H1 (cell line): Measurements from ENCODE around the gene HDAC7. TPM values are rescaled to one million over a fixed set of nuclear protein-coding genes. Genes with fewer than 3 reads are reported as not detected.

ENCODE experiments used
- CTCF ChIA-PET: fragments of 300-600 bp; sonication (Branson Sonifier 250); formaldehyde crosslinking; loops from one replicate; lab custom pipeline; 2021; ENCODE audit not compliant: partially characterized antibody; lab: Charles Lee
- POLR2A ChIA-PET: fragments of 300-600 bp; sonication (Branson Sonifier 250); formaldehyde crosslinking; loops from one replicate; lab custom pipeline; 2021; ENCODE audit warnings: inconsistent platforms; ENCODE audit not compliant: partially characterized antibody; lab: Charles Lee
- DNase-seq, 2 experiments: peaks; one replicate each; pipeline versions ENCODE4 v3.0.0 to v3.0.0-alpha.2; 2010 to 2022; ENCODE audit warnings: low spot score in 2 of 2, low read depth in 1 of 2, mixed read lengths in 1 of 2
- FAIRE-seq: peaks from 2 replicates; lab custom pipeline; 2011; peaks lifted over from hg19 to GRCh38; lab: Jason Lieb, UNC
- H2AFZ ChIP-seq: 2 replicates; pipeline ENCODE4 v1.8.1; 2012; ENCODE audit warnings: low read length, inconsistent platforms
- H2AK5ac ChIP-seq: 2 replicates; pipeline ENCODE4 v1.6.1; 2013; ENCODE audit warnings: low read depth, low read length
- H2BK120ac ChIP-seq: replicated peaks from 2 replicates; pipeline ENCODE3; 2013; ENCODE audit warnings: low read depth, low read length, inconsistent platforms
- H2BK12ac ChIP-seq: 2 replicates; pipeline ENCODE4 v1.6.1; 2013; ENCODE audit warnings: low read depth, low read length
- H2BK15ac ChIP-seq: 2 replicates; pipeline ENCODE4 v1.6.1; 2013; ENCODE audit warnings: low read length
- H2BK20ac ChIP-seq: 2 replicates; pipeline ENCODE4 v1.6.1; 2013; ENCODE audit warnings: low read length
- H2BK5ac ChIP-seq: 2 replicates; pipeline ENCODE4 v1.6.1; 2013; ENCODE audit warnings: low read depth, low read length
- H3K14ac ChIP-seq: 2 replicates; pipeline ENCODE4 v1.6.1; 2013; ENCODE audit warnings: inconsistent platforms; ENCODE audit not compliant: insufficient read length
- H3K18ac ChIP-seq: 2 replicates; pipeline ENCODE4 v1.6.1; 2013; ENCODE audit warnings: low read length; ENCODE audit errors: extremely low read depth
- H3K23ac ChIP-seq: 2 replicates; pipeline ENCODE4 v1.6.1; 2013; ENCODE audit warnings: inconsistent platforms; ENCODE audit not compliant: insufficient read length
- H3K23me2 ChIP-seq: 2 replicates; pipeline ENCODE4 v1.6.1; 2013; ENCODE audit warnings: low read depth, low read length
- H3K27ac ChIP-seq: 2 replicates; pipeline ENCODE4 v1.6.1; 2011; ENCODE audit warnings: low read depth, low read length, inconsistent platforms
- H3K27me3 ChIP-seq, 4 experiments: replicated peaks in 1 of 4; 1 replicate in 1 of 4; 2 replicates in 3 of 4; pipeline versions ENCODE4 v1.6.1 to v1.8.1; 2011 to 2013; ENCODE audit warnings: low read length in 3 of 4, mild to moderate bottlenecking in 3 of 4, inconsistent platforms in 2 of 4, mixed read lengths in 2 of 4, moderate library complexity in 1 of 4; ENCODE audit not compliant: control insufficient read depth in 3 of 4, insufficient read depth in 3 of 4; ENCODE audit errors: extremely low read depth in 1 of 4
- H3K36me3 ChIP-seq, 4 experiments: 2 replicates each; pipeline versions ENCODE4 v1.6.1 to v1.8.1; 2011 to 2013; ENCODE audit warnings: mild to moderate bottlenecking in 4 of 4, low read length in 3 of 4, moderate library complexity in 2 of 4, control low read depth in 1 of 4, inconsistent platforms in 1 of 4; ENCODE audit not compliant: insufficient read depth in 4 of 4, control insufficient read depth in 2 of 4
- H3K4ac ChIP-seq: replicated peaks from 2 replicates; pipeline ENCODE3; 2013; ENCODE audit warnings: low read length, low read depth, mixed read lengths, inconsistent platforms; ENCODE audit not compliant: insufficient read length
- H3K4me1 ChIP-seq, 4 experiments: replicated peaks in 1 of 4; 1 replicate in 1 of 4; 2 replicates in 3 of 4; pipeline versions ENCODE4 v1.6.1 to v1.8.1; 2011 to 2013; ENCODE audit warnings: low read length in 3 of 4, inconsistent platforms in 2 of 4, mixed read lengths in 1 of 4; ENCODE audit not compliant: insufficient read depth in 4 of 4, control insufficient read depth in 3 of 4
- H3K4me2 ChIP-seq, 2 experiments: 2 replicates each; pipeline versions ENCODE4 v1.6.1 to v1.8.1; 2011 to 2013; ENCODE audit warnings: low read depth in 2 of 2, low read length in 2 of 2, control low read depth in 1 of 2, inconsistent platforms in 1 of 2, mild to moderate bottlenecking in 1 of 2; ENCODE audit not compliant: insufficient read depth in 1 of 2
- H3K4me3 ChIP-seq, 4 experiments: fragments of 200-600, 300-600 bp in 1 of 4; sonication (generic), shearing (Covaris generic), sonication (Bioruptor Twin) in 1 of 4; 2 replicates each; pipeline versions ENCODE4 v1.5.1 to v1.8.1; 2011 to 2016; ENCODE audit warnings: low read length in 4 of 4, low read depth in 3 of 4, control low read depth in 2 of 4, inconsistent platforms in 2 of 4, mild to moderate bottlenecking in 2 of 4, mixed read lengths in 1 of 4, moderate library complexity in 1 of 4; ENCODE audit not compliant: insufficient read depth in 2 of 4; ENCODE audit errors: extremely low read depth in 1 of 4
- H3K56ac ChIP-seq: replicated peaks from 2 replicates; pipeline ENCODE3; 2013; ENCODE audit warnings: low read depth, mild to moderate bottlenecking, mixed read lengths, low read length, inconsistent platforms; ENCODE audit not compliant: insufficient read length
- H3K79me1 ChIP-seq: 2 replicates; pipeline ENCODE4 v1.6.1; 2013; ENCODE audit warnings: low read depth, low read length, control low read depth
- H3K79me2 ChIP-seq, 2 experiments: 2 replicates each; pipeline versions ENCODE4 v1.6.1 to v1.8.1; 2012 to 2013; ENCODE audit warnings: low read length in 2 of 2, mild to moderate bottlenecking in 2 of 2, inconsistent platforms in 1 of 2; ENCODE audit not compliant: insufficient read depth in 2 of 2, control insufficient read depth in 1 of 2
- H3K9ac ChIP-seq, 4 experiments: replicated peaks in 1 of 4; 1 replicate in 1 of 4; 2 replicates in 3 of 4; pipeline versions ENCODE4 v1.6.1 to v1.8.1; 2011 to 2013; ENCODE audit warnings: low read depth in 3 of 4, low read length in 3 of 4, control low read depth in 2 of 4, mild to moderate bottlenecking in 2 of 4, moderate library complexity in 2 of 4, inconsistent platforms in 1 of 4; ENCODE audit errors: extremely low read depth in 1 of 4
- H3K9me3 ChIP-seq, 2 experiments: 2 replicates each; pipeline versions ENCODE4 v1.6.1 to v1.8.1; 2012 to 2013; ENCODE audit warnings: mild to moderate bottlenecking in 2 of 2, moderate library complexity in 2 of 2, control low read depth in 1 of 2, inconsistent platforms in 1 of 2, low read depth in 1 of 2, low read length in 1 of 2, mixed read lengths in 1 of 2; ENCODE audit not compliant: insufficient read depth in 2 of 2
- H4K20me1 ChIP-seq, 2 experiments: replicated peaks in 1 of 2; 2 replicates each; pipeline versions ENCODE3 to v1.8.1; 2011 to 2013; ENCODE audit warnings: inconsistent platforms in 2 of 2, low read length in 2 of 2, mild to moderate bottlenecking in 1 of 2; ENCODE audit not compliant: insufficient read depth in 2 of 2, control insufficient read depth in 1 of 2
- H4K5ac ChIP-seq: 2 replicates; pipeline ENCODE4 v1.6.1; 2013; ENCODE audit warnings: low read length, low read depth, mixed read lengths, inconsistent platforms; ENCODE audit not compliant: insufficient read length
- H4K8ac ChIP-seq: 2 replicates; pipeline ENCODE4 v1.8.0; 2013; ENCODE audit warnings: mild to moderate bottlenecking, moderate library complexity, low read length, inconsistent platforms; ENCODE audit not compliant: insufficient read depth; ENCODE audit errors: extremely low read depth
- H4K91ac ChIP-seq: replicated peaks from 2 replicates; pipeline ENCODE3; 2013; ENCODE audit warnings: low read length, mixed read lengths, inconsistent platforms; ENCODE audit not compliant: insufficient read length
- BRCA1 ChIP-seq: IDR thresholded peaks from 2 replicates; pipeline ENCODE4 v1.6.1; 2012; ENCODE audit warnings: low read depth, low read length, improper control_type of control experiment
- CHD1 ChIP-seq: IDR thresholded peaks from 2 replicates; pipeline ENCODE4 v1.6.1; 2012; ENCODE audit warnings: low read depth, low read length, improper control_type of control experiment
- CTBP2 ChIP-seq: IDR thresholded peaks from 2 replicates; pipeline ENCODE4 v1.7.0; 2011; ENCODE audit warnings: borderline replicate concordance, mild to moderate bottlenecking, moderate library complexity, mixed read lengths, low read length; ENCODE audit not compliant: insufficient read depth, insufficient read length
- EGR1 ChIP-seq: IDR thresholded peaks from 2 replicates; pipeline ENCODE4 v1.6.1; 2011; ENCODE audit warnings: low read depth, low read length, borderline replicate concordance
- KDM5A ChIP-seq: fragments of 200-600 bp; IDR thresholded peaks from 2 replicates; pipeline ENCODE4 v1.7.1; 2012; ENCODE audit warnings: mild to moderate bottlenecking, low read length, inconsistent platforms, mixed read lengths
- MAFK ChIP-seq: IDR thresholded peaks from 2 replicates; pipeline ENCODE4 v1.6.1; 2012; ENCODE audit warnings: low read depth, mild to moderate bottlenecking, improper control_type of control experiment, low read length
- NANOG ChIP-seq: IDR thresholded peaks from 2 replicates; pipeline ENCODE4 v1.6.1; 2011; ENCODE audit warnings: low read length, low read depth, mild to moderate bottlenecking, inconsistent platforms; ENCODE audit not compliant: insufficient read depth, poor library complexity, severe bottlenecking
- RAD21 ChIP-seq, 2 experiments: IDR thresholded peaks in 1 of 2; conservative IDR thresholded peaks in 1 of 2; 2 replicates each; pipeline ENCODE4 v1.6.1; 2011; ENCODE audit warnings: low read depth in 2 of 2, low read length in 2 of 2, improper control_type of control experiment in 1 of 2, inconsistent platforms in 1 of 2, mild to moderate bottlenecking in 1 of 2, moderate library complexity in 1 of 2
- RBBP5 ChIP-seq: IDR thresholded peaks from 2 replicates; pipeline ENCODE4 v1.7.1; 2012; ENCODE audit warnings: low read depth, mild to moderate bottlenecking, inconsistent platforms, low read length, moderate library complexity, borderline replicate concordance
- SUZ12 ChIP-seq: fragments of 200-600 bp; sonication (generic); IDR thresholded peaks from 2 replicates; pipeline ENCODE4 v1.6.1; 2012; ENCODE audit warnings: mild to moderate bottlenecking, inconsistent platforms, low read length, moderate library complexity, mixed read lengths
- TAF1 ChIP-seq: IDR thresholded peaks from 2 replicates; pipeline ENCODE4 v1.6.1; 2011; ENCODE audit warnings: mild to moderate bottlenecking, low read depth, low read length
- TAF7 ChIP-seq: optimal IDR thresholded peaks from 2 replicates; pipeline ENCODE3; 2011; ENCODE audit warnings: low read depth, mild to moderate bottlenecking, inconsistent platforms, low read length, moderate library complexity, borderline replicate concordance
- WGBS, 2 experiments: shearing (Covaris generic) in 1 of 2; methylation state at CpG; one replicate each; pipeline versions ENCODE4 v1.1.6 to v1.1.7; 2013 to 2015; ENCODE audit warnings: low lambda C conversion rate in 2 of 2, mixed read lengths in 2 of 2, inconsistent platforms in 1 of 2, low coverage in 1 of 2, missing lambda C conversion rate in 1 of 2; ENCODE audit not compliant: insufficient replicate concordance in 2 of 2, insufficient coverage in 1 of 2, insufficient read length in 1 of 2; ENCODE audit errors: extremely low coverage in 1 of 2, missing lambda C conversion rate in 1 of 2; 5-methylcytosine and 5-hydroxymethylcytosine counted together
- polyA plus RNA-seq, 7 experiments: library from polyadenylated mRNA; depleted of rRNA in 3 of 7; stranded (reverse) in 5 of 7; unstranded in 2 of 7; fragments of >200 nt in 5 of 7; fragments of 200-250 nt in 2 of 7; gene quantifications; 1 replicate in 5 of 7; 2 replicates in 1 of 7; 4 replicates in 1 of 7; pipeline versions ENCODE4 v1.2.1 to v1.2.3, GENCODE V29; 2011 to 2013; ENCODE audit warnings: missing spikeins in 2 of 7, mixed read lengths in 2 of 7
- total RNA-seq: library from RNA; stranded (reverse); fragmentation: NEBNext Ultra II Directional; extraction: Animal tissue kit (Norgen Biotek cat#: 25700); gene quantifications from 2 replicates; pipeline ENCODE4 v1.2.1, GENCODE V29; 2021
- TF ChIP-seq, protein P1 (sequence below): IDR thresholded peaks from 2 replicates; pipeline ENCODE4 v1.6.1; 2012; ENCODE audit warnings: inconsistent platforms

The HDAC7 gene
- total and polyA plus RNA-seq, 2 of the 8 experiments (the other 6 are each of a cell fraction or from before 2014, with no cell fraction given), result 25.5 to 84.9 TPM

DNA sequence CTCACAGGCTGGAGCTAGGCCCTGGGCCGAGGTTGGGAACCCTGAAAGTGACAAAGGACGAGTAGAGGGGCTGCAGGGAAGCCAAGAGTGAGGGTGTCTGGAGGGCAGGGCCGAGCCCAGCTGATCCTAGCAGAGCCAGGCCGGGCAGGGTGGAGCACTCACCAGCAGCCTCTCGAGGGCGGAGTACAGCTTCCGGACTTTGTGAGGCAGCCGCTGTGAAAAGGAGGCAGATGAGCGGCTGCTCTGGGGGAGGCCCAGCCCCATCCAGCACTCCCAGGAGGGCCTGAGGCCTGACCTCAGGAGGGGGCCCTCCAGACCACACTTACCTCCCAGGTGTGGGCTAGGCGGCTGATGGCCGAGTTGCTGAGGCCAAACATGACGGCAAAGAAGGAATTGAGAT is 79.7 kb downstream of the HDAC7 start:
- WGBS, 2 experiments, result 78% methylated on average over 12 of the region's 12 CpGs; no CpG with 5 or more reads in 1 of the 2 experiments
- H2BK5ac ChIP-seq, result no peak overlapping the region
- H3K4me3 ChIP-seq, result no peak overlapping the region
- H2AK5ac ChIP-seq, result no peak overlapping the region
- no peak overlapping the region for H2AFZ ChIP-seq
- no peak overlapping the region for H2BK20ac ChIP-seq
- H3K9ac ChIP-seq, result no peak overlapping the region
- H3K23me2 ChIP-seq, result no peaks in the 10 kb centered on the region
- H3K4ac ChIP-seq, result no peak overlapping the region
- H3K14ac ChIP-seq, result no peak overlapping the region
- FAIRE-seq (no peak), DNase-seq (no peak)
- H3K23ac ChIP-seq, result no peak overlapping the region
- no peaks in the 10 kb centered on the region for H3K9me3 ChIP-seq
- H3K79me1 ChIP-seq, result no peaks in the 10 kb centered on the region
- H3K27me3 ChIP-seq, result no peaks in the 10 kb centered on the region; a peak in 1 of 7 replicates
- no peak overlapping the region for H4K5ac ChIP-seq
- H3K18ac ChIP-seq, result no peak overlapping the region
- H4K91ac ChIP-seq, result no peak overlapping the region
- ChIA-PET POLR2A (interaction anchor here (0.6 to 7.4 kb wide), 9 partner anchors 10 to 41 kb away, joined by 3 to 79 read pairs (median 3); partner anchors contain the start of gene SLC48A1), CTCF (interaction anchor here (1.0 to 64.6 kb wide), 9 partner anchors 4 to 100 kb away, joined by 4 to 2442 read pairs (median 296); partner anchors contain the start of genes ENDOU, HDAC7, RAPGEF3 and SLC48A1)
- no peak overlapping the region for H3K27ac ChIP-seq
- no peak overlapping the region for H3K56ac ChIP-seq
- no peak overlapping the region for H2BK120ac ChIP-seq
- H4K8ac ChIP-seq, result no peak overlapping the region
- peaks cover 2 to 16% (median 12%) of the 10 kb centered on the region in 4 experiments for H3K4me1 ChIP-seq
- no peak overlapping the region for H3K4me2 ChIP-seq
- H3K36me3 ChIP-seq, result no peaks in the 10 kb centered on the region
- peak overlapping the region; percentile 61 for H2BK15ac ChIP-seq
- no peaks in the 10 kb centered on the region for H3K79me2 ChIP-seq
- H2BK12ac ChIP-seq, result no peak overlapping the region
- no peaks in the 10 kb centered on the region for H4K20me1 ChIP-seq
- TF ChIP-seq, protein P1, sequence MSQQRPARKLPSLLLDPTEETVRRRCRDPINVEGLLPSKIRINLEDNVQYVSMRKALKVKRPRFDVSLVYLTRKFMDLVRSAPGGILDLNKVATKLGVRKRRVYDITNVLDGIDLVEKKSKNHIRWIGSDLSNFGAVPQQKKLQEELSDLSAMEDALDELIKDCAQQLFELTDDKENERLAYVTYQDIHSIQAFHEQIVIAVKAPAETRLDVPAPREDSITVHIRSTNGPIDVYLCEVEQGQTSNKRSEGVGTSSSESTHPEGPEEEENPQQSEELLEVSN, result no peak
- TF ChIP-seq KDM5A (no peak), EGR1 (no peak), NANOG (no peak), RAD21 (IDR thresholded peaks at IDR 0.05 in 1 of 2, conservative IDR thresholded peaks at IDR 0.05 in 1 of 2; ENCODE audit: low read depth in 2 of 2, low read length in 2 of 2) (no peak), MAFK (no peak), TAF1 (no peak), RBBP5 (no peak), CTBP2 (no peak), SUZ12 (no peak), BRCA1 (no peak), CHD1 (no peak), TAF7 (no peak)
